ENCODE measurements around the gene CYP2U1.

DNA sequence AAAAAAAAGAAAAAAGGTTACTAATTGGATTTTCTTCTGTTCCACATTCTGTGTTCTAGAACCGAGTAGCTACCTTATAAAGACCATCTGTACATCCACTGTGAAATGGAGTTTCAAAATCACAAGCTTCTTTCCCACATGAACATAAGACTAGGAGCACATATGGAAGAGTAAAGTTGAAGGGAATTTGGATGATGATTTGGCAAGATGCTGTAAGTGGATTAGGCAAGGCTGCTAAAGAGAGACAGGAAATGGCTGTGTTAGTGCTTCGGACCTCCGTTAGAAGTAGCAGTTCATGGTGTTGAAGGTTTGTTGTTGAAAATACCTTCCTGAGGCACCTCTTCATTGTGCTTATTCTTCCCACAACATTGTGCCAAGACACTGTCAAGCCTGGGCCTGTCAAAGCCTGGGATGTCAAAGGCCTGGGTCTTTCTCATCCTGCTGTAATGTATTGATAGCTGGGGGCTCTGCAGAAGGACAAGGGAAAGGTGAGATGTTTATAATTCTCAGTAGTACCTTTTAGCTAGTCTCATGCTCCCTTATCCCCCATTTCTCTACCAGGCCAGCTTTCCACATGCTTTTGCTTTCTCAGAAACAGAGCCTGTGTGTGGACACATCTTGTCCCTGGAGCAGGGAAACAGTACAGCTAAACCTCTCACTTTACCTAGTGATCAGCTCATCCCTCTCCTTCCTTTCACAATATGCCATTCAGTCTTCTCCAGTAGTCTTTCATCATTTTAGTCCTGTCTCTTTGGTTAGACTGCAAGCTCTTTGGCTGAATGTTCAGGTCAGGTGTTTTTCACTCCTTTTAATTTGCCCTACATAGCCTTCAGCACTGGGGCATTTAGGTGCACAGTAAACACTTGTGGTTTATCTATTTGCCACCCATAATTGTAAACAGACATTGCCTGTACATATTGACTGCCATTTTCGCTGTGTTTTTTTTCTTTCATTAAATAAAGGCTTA, 37.9 kb upstream of the CYP2U1 start:
- TF ChIP-seq POLR2AphosphoS5 (IDR thresholded peaks at IDR 0.05), result no peak
- no peak for TF ChIP-seq POLR2A (IDR thresholded peaks at IDR 0.05)
- TF ChIP-seq, protein P1, sequence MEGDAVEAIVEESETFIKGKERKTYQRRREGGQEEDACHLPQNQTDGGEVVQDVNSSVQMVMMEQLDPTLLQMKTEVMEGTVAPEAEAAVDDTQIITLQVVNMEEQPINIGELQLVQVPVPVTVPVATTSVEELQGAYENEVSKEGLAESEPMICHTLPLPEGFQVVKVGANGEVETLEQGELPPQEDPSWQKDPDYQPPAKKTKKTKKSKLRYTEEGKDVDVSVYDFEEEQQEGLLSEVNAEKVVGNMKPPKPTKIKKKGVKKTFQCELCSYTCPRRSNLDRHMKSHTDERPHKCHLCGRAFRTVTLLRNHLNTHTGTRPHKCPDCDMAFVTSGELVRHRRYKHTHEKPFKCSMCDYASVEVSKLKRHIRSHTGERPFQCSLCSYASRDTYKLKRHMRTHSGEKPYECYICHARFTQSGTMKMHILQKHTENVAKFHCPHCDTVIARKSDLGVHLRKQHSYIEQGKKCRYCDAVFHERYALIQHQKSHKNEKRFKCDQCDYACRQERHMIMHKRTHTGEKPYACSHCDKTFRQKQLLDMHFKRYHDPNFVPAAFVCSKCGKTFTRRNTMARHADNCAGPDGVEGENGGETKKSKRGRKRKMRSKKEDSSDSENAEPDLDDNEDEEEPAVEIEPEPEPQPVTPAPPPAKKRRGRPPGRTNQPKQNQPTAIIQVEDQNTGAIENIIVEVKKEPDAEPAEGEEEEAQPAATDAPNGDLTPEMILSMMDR (IDR thresholded peaks at IDR 0.05), result no peak
